Loucy (cell line): ENCODE measurements around the gene NBPF12.
"Not testable (repeated sequence)": the region's sequence is repeated elsewhere in the genome, so short reads cannot be mapped to it uniquely, and the experiment has no call there.

Experiments
- CTCF ChIP-seq: fragments of 200-600 bp; sonication (generic); conservative IDR thresholded peaks from 2 replicates; pipeline ENCODE4 v1.5.1; 2014; ENCODE audit warnings: mild to moderate bottlenecking, antibody characterized with exemption, low read length
- EZH2phosphoT487 ChIP-seq: fragments of 200-600 bp; IDR thresholded peaks from 2 replicates; pipeline ENCODE4 v1.6.1; 2018; ENCODE audit warnings: antibody characterized with exemption, mild to moderate bottlenecking, moderate library complexity, borderline replicate concordance

DNA sequence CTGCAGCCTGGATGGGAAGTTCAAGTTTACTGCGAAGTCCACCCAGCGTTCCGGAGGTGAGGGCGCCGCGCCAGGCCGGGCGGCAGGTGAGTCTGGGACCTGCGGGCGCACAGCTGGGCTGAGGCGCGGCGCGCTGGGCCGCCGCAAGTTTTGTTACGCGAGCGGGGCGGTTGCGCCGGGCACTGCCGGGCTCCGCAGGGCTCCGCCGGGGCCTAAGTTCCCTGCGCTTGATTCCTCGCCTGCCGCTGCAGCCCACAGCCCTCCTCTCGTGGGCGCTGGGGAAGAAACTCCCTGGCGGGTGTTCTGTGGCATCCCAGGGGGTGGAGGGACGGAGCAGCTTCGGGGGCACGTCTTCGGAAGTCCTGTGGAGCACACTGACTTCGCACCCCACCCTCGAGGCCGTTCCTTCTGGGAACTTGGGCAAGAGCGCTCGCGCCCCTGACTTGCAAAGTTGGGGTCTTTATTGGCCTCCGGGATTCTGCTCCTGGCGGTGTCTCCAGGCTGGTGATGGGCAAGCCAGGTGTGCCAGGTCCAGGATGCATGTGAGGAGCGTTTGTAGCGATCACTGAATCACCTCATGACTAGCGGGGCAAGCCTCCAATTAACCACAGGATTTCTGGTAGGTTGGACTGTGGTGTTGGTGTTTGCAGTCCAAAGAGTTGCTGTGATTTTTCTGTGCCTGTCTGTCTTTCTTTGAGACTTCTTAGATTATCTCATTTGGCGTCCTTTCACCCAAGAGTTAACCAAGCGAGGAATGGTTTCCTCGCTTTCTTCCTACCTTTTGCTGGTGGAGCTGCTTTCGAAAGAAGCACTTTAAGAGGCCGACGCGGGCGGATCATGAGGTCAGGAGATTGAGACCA, 1.0 kb downstream of the NBPF12 start:
- TF ChIP-seq CTCF, EZH2phosphoT487: not testable (repeated sequence)
